ENCODE measurements around the gene VSIR.

- TF ChIP-seq, protein P1, sequence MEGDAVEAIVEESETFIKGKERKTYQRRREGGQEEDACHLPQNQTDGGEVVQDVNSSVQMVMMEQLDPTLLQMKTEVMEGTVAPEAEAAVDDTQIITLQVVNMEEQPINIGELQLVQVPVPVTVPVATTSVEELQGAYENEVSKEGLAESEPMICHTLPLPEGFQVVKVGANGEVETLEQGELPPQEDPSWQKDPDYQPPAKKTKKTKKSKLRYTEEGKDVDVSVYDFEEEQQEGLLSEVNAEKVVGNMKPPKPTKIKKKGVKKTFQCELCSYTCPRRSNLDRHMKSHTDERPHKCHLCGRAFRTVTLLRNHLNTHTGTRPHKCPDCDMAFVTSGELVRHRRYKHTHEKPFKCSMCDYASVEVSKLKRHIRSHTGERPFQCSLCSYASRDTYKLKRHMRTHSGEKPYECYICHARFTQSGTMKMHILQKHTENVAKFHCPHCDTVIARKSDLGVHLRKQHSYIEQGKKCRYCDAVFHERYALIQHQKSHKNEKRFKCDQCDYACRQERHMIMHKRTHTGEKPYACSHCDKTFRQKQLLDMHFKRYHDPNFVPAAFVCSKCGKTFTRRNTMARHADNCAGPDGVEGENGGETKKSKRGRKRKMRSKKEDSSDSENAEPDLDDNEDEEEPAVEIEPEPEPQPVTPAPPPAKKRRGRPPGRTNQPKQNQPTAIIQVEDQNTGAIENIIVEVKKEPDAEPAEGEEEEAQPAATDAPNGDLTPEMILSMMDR (IDR thresholded peaks at IDR 0.05), result no peak
- no peak for TF ChIP-seq EZH2 (IDR thresholded peaks at IDR 0.05; ENCODE audit: borderline replicate concordance, insufficient read depth, low read depth, low read length, poor library complexity, severe bottlenecking)
Observed at GRCh38 chr10:71780719-71781118, 7.4 kb upstream of the VSIR start.
